Activated CD8-positive, alpha-beta memory T cell treated with anti-CD3 and anti-CD28 coated beads, Interleukin-2, amount 50 U/mL, for 24 hours (primary cell): ENCODE measurements around the gene CELF5.

Source experiments
- DNase-seq: peaks from one replicate; pipeline ENCODE4 v3.0.0-alpha.2; 2020; ENCODE audit errors: extremely low read depth

The CELF5 gene

GRCh38 chr19:3243819-3244700, 19.6 kb downstream of the CELF5 start:
- no peak for DNase-seq

DNA sequence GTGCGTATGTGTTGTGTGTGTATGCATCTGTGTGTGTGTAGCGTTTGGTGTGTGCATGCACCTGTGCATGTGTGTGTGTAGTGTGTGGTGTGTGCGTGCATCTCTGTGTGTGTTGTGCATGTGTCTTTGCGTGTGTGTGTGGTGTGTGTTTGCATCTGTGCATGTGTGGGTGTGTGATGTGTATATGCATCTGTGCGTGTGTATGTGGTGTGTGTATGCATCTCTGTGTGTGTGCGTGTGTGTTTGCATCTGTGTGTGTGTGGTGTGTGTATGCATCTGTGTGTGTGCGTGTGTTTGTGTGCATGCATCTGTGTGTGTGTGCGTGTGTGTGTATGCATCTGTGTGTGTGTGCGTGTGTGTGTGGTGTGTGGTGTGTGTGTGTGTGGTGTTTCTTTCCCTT, 20.6 kb downstream of the CELF5 start:
- no peak for DNase-seq

- DNase-seq: no peak
Measured at GRCh38 chr19:3248728-3249326, 24.4 kb downstream of the CELF5 start.

DNA sequence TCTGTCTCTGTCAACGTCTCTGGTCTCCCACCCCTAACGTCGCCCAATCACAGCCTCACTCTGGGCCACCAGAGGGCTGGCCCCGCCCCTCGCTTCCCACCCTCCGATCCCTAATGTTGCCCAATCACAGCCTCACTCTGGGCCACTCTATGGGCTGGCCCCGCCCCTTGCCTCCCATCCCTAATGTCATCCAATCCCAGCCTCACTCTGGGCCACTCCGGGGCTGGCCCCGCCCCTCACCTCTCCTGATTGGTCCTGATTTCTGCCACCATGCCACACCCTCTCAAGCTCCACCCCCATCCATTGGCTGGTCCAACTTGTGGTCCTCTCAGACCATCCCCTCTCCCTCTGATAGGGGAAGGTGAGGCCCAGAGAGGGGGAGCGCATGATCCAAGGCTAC, 24.9 kb downstream of the CELF5 start:
- DNase-seq: no peak

- DNase-seq: no peak
Measured at GRCh38 chr19:3250675-3251074, 26.2 kb downstream of the CELF5 start.

DNA sequence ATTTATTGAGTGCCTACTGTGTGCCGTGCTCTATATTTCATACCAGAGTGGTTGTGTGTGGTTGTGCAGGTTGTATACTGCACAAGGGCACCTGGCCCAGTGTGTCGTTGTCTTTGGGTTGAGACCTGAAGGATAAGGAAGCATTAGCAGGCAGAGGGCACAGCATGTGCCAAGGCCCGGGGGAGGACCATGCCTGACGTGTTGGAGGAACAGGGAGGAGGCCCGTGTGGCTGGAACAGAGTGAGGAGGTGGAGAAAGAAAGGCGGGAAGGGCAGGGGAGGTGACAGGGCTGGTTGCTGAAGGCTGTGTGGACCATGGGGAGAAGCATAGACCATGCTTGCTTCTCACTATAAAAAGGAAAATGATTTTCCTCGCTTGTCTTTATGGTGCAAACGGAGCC, 26.8 kb downstream of the CELF5 start:
- DNase-seq: no peak

GRCh38 chr19:3252650-3253049, 28.2 kb downstream of the CELF5 start:
- DNase-seq: no peak

DNA sequence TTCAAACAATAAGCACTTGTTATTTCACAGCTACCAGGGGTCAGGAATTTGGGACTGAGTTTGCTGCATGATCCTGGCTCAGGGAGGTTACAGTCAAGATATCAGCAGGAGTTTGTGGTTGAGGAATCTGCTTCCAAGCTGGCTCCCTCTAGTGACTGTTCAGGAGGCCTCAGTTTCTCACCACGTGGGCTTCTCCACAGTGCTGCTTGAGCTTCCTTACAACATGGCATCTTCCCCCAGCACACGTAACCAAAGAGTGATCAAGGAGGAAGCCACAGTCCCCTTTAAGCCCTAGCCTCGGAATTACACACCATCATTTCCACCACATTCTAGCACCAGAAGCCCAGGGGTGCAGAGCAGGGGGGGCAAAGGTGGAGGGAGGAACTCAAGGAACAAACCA, 28.8 kb downstream of the CELF5 start:
- no peak for DNase-seq

DNA sequence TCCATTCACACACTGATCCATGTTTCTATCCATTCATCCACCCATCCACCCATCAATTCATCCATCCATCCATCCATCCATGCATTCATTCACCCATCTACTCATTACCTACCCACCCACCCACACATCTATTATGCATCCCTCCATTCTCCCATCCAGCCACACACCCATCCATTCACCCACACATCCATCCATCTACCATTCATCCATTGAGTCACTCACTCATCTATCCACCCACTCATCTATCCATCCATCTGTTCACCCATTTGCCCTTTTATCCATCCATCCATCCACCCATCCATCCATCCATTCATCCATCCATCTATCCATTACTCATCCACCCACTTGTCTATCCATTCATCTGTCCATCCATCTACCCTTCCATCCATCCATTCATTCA, 30.1 kb downstream of the CELF5 start:
- no peak for DNase-seq

DNA sequence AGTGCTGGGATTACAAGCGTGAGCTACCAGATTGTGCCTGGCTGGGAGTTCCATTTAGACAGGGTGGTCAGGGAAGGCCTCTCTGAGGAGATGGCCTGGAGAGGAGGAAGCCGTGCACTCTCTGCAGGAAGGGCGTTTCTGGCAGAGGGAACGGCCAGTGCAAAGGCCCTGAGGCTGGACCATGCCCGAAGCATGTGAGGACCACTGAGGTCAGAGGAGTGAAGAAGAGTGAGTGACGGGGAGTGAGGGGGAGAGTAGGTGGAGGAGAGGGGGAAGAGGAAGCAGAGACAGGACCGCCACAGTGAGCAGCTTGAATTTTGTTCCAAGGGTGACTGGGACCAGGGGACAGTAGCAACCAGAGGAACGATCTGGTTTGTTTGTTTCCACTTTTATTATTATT, 32.6 kb downstream of the CELF5 start:
- no peak for DNase-seq

DNA sequence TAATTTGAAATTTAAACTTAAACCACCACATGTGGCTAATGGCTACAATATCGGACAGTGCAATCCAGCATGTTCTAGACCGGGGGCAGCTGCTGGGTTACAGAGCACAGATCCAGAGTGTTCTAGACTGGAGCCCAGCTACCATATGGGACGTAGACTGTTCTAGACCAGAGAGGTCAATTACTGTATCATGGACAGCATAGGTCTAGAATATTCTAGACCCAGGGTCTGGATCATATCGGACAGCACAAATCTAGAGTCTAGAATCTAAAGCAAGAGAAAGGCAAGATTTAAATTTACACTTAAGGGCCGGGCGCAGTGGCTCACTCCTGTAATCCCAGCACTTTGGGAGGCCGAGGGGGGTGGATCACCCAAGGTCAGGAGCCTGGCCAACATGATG, 37.9 kb downstream of the CELF5 start:
- DNase-seq: no peak

DNA sequence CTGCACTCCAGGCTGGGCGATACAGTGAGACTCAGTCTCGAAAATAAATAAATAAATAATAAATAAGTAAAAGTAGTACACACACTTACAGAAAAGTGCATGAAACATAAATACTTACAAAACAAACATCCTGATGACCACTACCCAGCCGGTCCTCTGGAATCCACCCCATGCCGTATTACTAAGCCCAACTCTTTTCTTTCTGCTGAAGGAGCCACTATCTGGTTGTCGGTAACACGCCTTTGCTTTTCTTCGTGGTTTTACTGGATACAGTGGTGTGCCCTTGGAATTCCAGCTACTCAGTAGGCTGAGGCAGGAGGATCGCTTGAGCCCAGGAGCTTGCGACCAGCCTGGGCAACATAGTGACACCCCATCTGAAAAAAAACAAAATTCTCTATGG, 39.4 kb downstream of the CELF5 start:
- DNase-seq: no peak

DNA sequence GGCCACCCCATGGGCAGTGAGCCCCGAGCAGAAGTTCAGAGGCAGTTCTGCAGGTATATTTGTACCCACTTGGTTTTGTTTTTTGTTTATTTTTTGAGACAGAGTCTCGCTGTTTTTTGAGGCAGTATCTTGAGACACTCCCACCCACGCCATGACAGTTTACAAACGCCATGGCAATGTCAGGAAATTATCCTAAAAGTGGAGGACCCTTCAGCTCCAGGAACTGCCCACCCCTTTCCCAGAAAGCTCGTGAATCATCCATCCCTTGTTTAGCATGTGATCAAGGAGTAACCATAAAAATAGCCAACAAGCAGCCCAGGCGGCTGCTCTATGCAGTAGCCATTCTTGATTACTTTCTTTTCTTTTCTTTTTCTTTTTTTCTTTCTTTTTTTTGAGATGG, 41.0 kb downstream of the CELF5 start:
- no peak for DNase-seq

GRCh38 chr19:3266092-3266693, 41.7 kb downstream of the CELF5 start:
- no peak for DNase-seq

DNA sequence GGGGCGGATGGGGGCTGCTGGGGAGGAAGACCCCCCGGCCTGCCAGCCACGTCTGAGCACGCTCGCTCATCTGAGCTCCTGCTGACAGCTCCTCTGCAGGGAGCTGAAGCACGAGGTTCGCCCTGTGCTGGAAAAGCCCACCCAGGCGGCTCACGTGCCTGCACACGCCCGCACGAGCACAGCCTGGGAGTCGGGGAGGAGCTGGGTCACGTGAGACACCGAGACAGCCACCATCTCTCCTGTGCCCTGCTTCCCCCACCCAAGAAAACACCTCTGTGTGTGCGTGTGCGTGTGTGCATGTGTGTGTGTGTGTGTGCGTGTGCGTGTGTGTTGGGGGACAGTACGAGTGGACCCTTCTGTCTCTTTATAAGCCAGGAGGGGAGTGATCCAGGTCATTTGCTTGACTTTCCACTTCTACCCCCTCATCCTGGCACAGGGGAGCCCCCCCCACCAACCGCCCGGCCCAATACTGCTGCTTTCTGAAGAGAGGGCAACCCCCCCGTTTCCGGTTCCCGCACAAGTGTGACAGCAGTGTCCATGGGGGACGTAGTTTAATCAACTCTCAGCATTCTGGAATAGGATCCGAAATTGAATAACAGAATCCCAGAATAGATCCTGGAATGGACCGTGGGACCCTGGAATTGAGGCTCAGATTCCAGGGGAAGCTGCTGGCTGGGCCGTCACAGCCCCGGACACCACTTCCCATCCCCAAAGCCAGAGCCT, 42.5 kb downstream of the CELF5 start:
- DNase-seq: no peak

DNA sequence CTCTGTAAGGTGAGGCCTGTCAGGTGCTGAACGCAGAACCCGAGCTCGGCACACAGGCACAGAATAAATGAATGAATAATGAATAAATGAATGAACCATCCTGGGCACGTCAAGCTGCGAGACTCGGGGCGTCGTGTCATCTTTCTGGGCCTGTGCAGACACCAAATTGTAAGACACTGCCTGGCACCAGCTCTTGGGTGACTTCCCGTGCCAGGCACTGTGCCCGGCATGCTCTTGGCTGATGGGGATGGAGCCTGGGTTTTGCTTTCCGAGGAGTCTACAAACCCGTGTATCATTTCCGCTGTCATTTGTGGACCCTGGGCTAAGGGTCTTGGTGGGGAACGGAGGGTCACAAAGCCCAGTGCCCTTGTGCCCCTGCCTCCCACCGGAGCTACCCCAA, 43.9 kb downstream of the CELF5 start:
- DNase-seq: no peak

DNA sequence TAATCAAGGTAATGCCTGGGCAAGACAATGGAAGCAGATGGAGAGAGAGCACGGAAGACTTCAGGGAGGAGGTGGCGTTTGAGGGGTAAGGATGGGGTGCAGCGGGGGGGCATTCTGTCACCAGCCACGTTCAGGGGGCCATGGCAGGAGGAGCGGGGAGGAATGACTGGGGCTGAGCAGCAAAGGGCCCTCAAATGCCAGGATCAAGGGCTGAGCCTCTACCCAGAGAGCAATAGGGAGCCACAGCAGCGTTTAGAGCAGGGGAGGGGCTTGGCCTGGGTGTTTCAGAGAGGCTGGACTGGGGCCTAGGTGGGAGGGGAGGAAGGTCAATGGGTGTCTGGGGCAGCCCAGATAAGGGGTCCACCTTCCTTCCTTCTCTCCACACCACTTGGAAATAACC, 44.3 kb downstream of the CELF5 start:
- DNase-seq: no peak

GRCh38 chr19:3269916-3270671, 45.6 kb downstream of the CELF5 start:
- no peak for DNase-seq

DNA sequence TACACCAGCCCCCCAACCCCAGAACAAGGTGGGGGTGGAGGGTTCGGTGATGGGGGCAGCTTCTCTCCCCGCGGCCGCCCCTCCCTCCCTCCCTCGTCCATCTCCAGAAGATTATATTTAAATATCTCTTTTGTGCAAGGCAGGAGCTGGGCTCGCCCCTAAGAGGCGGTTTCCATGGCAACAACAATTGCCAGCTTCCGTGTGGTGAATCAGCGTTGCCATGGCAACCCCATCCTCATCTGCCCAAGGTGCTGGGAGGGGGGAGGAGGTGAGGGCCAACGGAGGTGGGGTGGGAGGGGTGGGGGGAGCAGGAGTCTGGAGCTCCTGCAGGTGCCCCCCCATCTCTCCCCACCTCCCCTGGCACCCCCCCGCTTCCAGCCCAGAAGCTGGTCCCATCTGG, 46.4 kb downstream of the CELF5 start:
- DNase-seq: no peak

GRCh38 chr19:3272401-3272931, 48.0 kb downstream of the CELF5 start:
- no peak for DNase-seq

DNA sequence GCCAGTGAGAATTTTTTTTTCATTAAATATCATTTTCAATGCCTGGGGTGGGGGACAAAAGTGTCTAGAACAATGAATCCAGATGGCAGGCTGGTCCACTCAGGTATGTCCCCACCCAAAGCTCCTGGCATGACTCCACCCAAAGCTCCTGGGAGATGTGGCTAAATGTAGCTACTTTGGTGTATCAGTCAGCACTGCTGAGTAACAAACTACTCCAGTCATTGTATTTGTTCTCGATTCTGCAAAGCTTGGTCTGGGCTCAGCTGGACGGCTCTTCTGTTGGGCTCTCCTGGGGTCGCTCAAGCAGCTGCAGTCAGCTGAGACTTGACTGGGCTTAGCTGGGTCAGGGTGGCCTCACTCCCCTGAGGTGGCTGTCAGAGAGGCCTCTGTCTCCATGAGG, 48.5 kb downstream of the CELF5 start:
- no peak for DNase-seq
